ENCODE measurements around the gene SLC39A11. TPM values are rescaled to one million over a fixed set of nuclear protein-coding genes. Genes with fewer than 3 reads are reported as not detected.
A peak's percentile ranks its signal among the peaks of the same experiment; 100 is the strongest.

The SLC39A11 gene
- total and polyA plus RNA-seq, 4 donors = 9.3 to 49.3 (median 24.7) TPM

GRCh38 chr17:72693956-72694355 lies 398.5 kb downstream of the SLC39A11 start:
- TF ChIP-seq CTCF (IDR thresholded peaks at IDR 0.05; ENCODE audit: control extremely low read depth, extremely low read depth) = no peak
- no peak for DNase-seq
- WGBS, 2 donors = 93 to 96% methylated on average over 4 of the region's 4 CpGs

GRCh38 chr17:72693151-72693878 lies 399.2 kb downstream of the SLC39A11 start:
- no peak for TF ChIP-seq CTCF (IDR thresholded peaks at IDR 0.05; ENCODE audit: control extremely low read depth, extremely low read depth)
- peaks cover 0 to 1% (median 0%) of the 10 kb centered on the region in 4 donors for H3K9me3 ChIP-seq (ENCODE audit: control insufficient read depth in 4 of 4, insufficient read depth in 3 of 4, low read length in 3 of 4)
- no peak overlapping the region for H3K4me3 ChIP-seq
- 89 to 94% methylated on average over 15 of the region's 15 CpGs for WGBS, 2 donors
- peaks cover 0 to 2% (median 0%) of the 10 kb centered on the region in 4 donors for H3K36me3 ChIP-seq (ENCODE audit: control insufficient read depth in 4 of 4, insufficient read depth in 4 of 4, low read length in 4 of 4)
- H3K27ac ChIP-seq (ENCODE audit: low read depth in 1 of 2, low read length in 1 of 2) = no peak overlapping the region
- H3K27me3 ChIP-seq (ENCODE audit: control insufficient read depth in 3 of 3, insufficient read depth in 3 of 3, low read length in 2 of 3) = no peaks in the 10 kb centered on the region
- H3K4me1 ChIP-seq (ENCODE audit: control insufficient read depth in 5 of 5, insufficient read depth in 5 of 5, low read length in 5 of 5) = peaks cover 0 to 5% (median 0%) of the 10 kb centered on the region in 5 donors
- ATAC-seq (ENCODE audit: insufficient read depth, low FRiP score) (no peak), DNase-seq (peak in 1 of 3 donors; percentile 7)
- H3K9ac ChIP-seq (ENCODE audit: insufficient read depth in 1 of 2, low read length in 2 of 2) = no peak overlapping the region

More at GRCh38 chr17:72693956-72694355, 398.5 kb downstream of the SLC39A11 start:
- Histone ChIP-seq H3K9ac (ENCODE audit: insufficient read depth in 1 of 2, low read length in 2 of 2) (no peak overlapping the region), H3K9me3 (ENCODE audit: control insufficient read depth in 4 of 4, insufficient read depth in 3 of 4, low read length in 3 of 4) (peaks cover 0 to 1% (median 0%) of the 10 kb centered on the region in 4 donors), H3K27me3 (ENCODE audit: control insufficient read depth in 3 of 3, insufficient read depth in 3 of 3, low read length in 2 of 3) (no peaks in the 10 kb centered on the region), H3K4me3 (no peak overlapping the region), H3K36me3 (ENCODE audit: control insufficient read depth in 4 of 4, insufficient read depth in 4 of 4, low read length in 4 of 4) (peaks cover 0 to 2% (median 0%) of the 10 kb centered on the region in 4 donors), H3K4me1 (ENCODE audit: control insufficient read depth in 5 of 5, insufficient read depth in 5 of 5, low read length in 5 of 5) (peaks cover 0 to 5% (median 0%) of the 10 kb centered on the region in 5 donors), H3K27ac (ENCODE audit: low read depth in 1 of 2, low read length in 1 of 2) (no peak overlapping the region)
- ATAC-seq (ENCODE audit: insufficient read depth, low FRiP score) = no peak

DNA sequence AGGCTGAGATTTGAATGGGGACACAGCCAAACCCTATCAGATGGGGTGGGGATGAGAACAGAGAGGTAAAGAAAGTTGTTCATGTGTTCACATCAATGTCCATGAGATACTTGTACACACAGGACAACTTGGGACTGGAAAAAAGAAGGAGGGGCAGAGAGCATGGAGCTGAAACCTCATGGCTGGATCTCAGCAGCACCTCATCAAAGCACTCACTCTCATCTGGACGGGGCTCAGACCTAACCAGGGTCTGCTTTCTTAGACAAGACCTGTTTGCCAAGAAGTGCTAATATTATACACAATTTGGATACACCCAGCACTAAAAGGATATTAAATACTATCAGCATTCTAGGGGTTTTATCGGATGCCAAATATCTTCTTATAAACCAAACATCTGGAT lies 399.8 kb downstream of the SLC39A11 start:
- peak in 2 of 3 donors; percentile 21 to 37 for DNase-seq
- no peak for TF ChIP-seq CTCF (IDR thresholded peaks at IDR 0.05; ENCODE audit: control extremely low read depth, extremely low read depth)
- Histone ChIP-seq H3K9ac (ENCODE audit: insufficient read depth in 1 of 2, low read length in 2 of 2) (no peak overlapping the region), H3K4me1 (ENCODE audit: control insufficient read depth in 5 of 5, insufficient read depth in 5 of 5, low read length in 5 of 5) (peaks cover 0 to 5% (median 0%) of the 10 kb centered on the region in 5 donors), H3K36me3 (ENCODE audit: control insufficient read depth in 4 of 4, insufficient read depth in 4 of 4, low read length in 4 of 4) (peaks cover 0 to 2% (median 0%) of the 10 kb centered on the region in 4 donors), H3K4me3 (no peak overlapping the region), H3K27ac (ENCODE audit: low read depth in 1 of 2, low read length in 1 of 2) (no peak overlapping the region), H3K27me3 (ENCODE audit: control insufficient read depth in 3 of 3, insufficient read depth in 3 of 3, low read length in 2 of 3) (no peaks in the 10 kb centered on the region), H3K9me3 (ENCODE audit: control insufficient read depth in 4 of 4, insufficient read depth in 3 of 4, low read length in 3 of 4) (peaks cover 0 to 1% (median 0%) of the 10 kb centered on the region in 4 donors)
- no peak for ATAC-seq (ENCODE audit: insufficient read depth, low FRiP score)
- 77 to 85% methylated on average over 2 of the region's 2 CpGs for WGBS, 2 donors

Measured in lung (tissue), 12 donors.